H1 (cell line): ENCODE results near the gene TMEM244. TPM values are rescaled to one million over a fixed set of nuclear protein-coding genes. Genes with fewer than 3 reads are reported as not detected.

ENCODE experiments used
- CTCF ChIA-PET: fragments of 300-600 bp; sonication (Branson Sonifier 250); formaldehyde crosslinking; loops from one replicate; lab custom pipeline; 2021; ENCODE audit not compliant: partially characterized antibody; lab: Charles Lee
- POLR2A ChIA-PET: fragments of 300-600 bp; sonication (Branson Sonifier 250); formaldehyde crosslinking; loops from one replicate; lab custom pipeline; 2021; ENCODE audit warnings: inconsistent platforms; ENCODE audit not compliant: partially characterized antibody; lab: Charles Lee
- DNase-seq, 2 experiments: peaks; one replicate each; pipeline versions ENCODE4 v3.0.0 to v3.0.0-alpha.2; 2010 to 2022; ENCODE audit warnings: low spot score in 2 of 2, low read depth in 1 of 2, mixed read lengths in 1 of 2
- FAIRE-seq: peaks from 2 replicates; lab custom pipeline; 2011; peaks lifted over from hg19 to GRCh38; lab: Jason Lieb, UNC
- H2AFZ ChIP-seq: 2 replicates; pipeline ENCODE4 v1.8.1; 2012; ENCODE audit warnings: low read length, inconsistent platforms
- H2AK5ac ChIP-seq: 2 replicates; pipeline ENCODE4 v1.6.1; 2013; ENCODE audit warnings: low read depth, low read length
- H2BK120ac ChIP-seq: replicated peaks from 2 replicates; pipeline ENCODE3; 2013; ENCODE audit warnings: low read depth, low read length, inconsistent platforms
- H2BK12ac ChIP-seq: 2 replicates; pipeline ENCODE4 v1.6.1; 2013; ENCODE audit warnings: low read depth, low read length
- H2BK15ac ChIP-seq: 2 replicates; pipeline ENCODE4 v1.6.1; 2013; ENCODE audit warnings: low read length
- H2BK20ac ChIP-seq: 2 replicates; pipeline ENCODE4 v1.6.1; 2013; ENCODE audit warnings: low read length
- H2BK5ac ChIP-seq: 2 replicates; pipeline ENCODE4 v1.6.1; 2013; ENCODE audit warnings: low read depth, low read length
- H3K14ac ChIP-seq: 2 replicates; pipeline ENCODE4 v1.6.1; 2013; ENCODE audit warnings: inconsistent platforms; ENCODE audit not compliant: insufficient read length
- H3K18ac ChIP-seq: 2 replicates; pipeline ENCODE4 v1.6.1; 2013; ENCODE audit warnings: low read length; ENCODE audit errors: extremely low read depth
- H3K23ac ChIP-seq: 2 replicates; pipeline ENCODE4 v1.6.1; 2013; ENCODE audit warnings: inconsistent platforms; ENCODE audit not compliant: insufficient read length
- H3K23me2 ChIP-seq: 2 replicates; pipeline ENCODE4 v1.6.1; 2013; ENCODE audit warnings: low read depth, low read length
- H3K27ac ChIP-seq: 2 replicates; pipeline ENCODE4 v1.6.1; 2011; ENCODE audit warnings: low read depth, low read length, inconsistent platforms
- H3K27me3 ChIP-seq, 4 experiments: replicated peaks in 1 of 4; 1 replicate in 1 of 4; 2 replicates in 3 of 4; pipeline versions ENCODE4 v1.6.1 to v1.8.1; 2011 to 2013; ENCODE audit warnings: low read length in 3 of 4, mild to moderate bottlenecking in 3 of 4, inconsistent platforms in 2 of 4, mixed read lengths in 2 of 4, moderate library complexity in 1 of 4; ENCODE audit not compliant: control insufficient read depth in 3 of 4, insufficient read depth in 3 of 4; ENCODE audit errors: extremely low read depth in 1 of 4
- H3K36me3 ChIP-seq, 4 experiments: 2 replicates each; pipeline versions ENCODE4 v1.6.1 to v1.8.1; 2011 to 2013; ENCODE audit warnings: mild to moderate bottlenecking in 4 of 4, low read length in 3 of 4, moderate library complexity in 2 of 4, control low read depth in 1 of 4, inconsistent platforms in 1 of 4; ENCODE audit not compliant: insufficient read depth in 4 of 4, control insufficient read depth in 2 of 4
- H3K4ac ChIP-seq: replicated peaks from 2 replicates; pipeline ENCODE3; 2013; ENCODE audit warnings: low read length, low read depth, mixed read lengths, inconsistent platforms; ENCODE audit not compliant: insufficient read length
- H3K4me1 ChIP-seq, 4 experiments: replicated peaks in 1 of 4; 1 replicate in 1 of 4; 2 replicates in 3 of 4; pipeline versions ENCODE4 v1.6.1 to v1.8.1; 2011 to 2013; ENCODE audit warnings: low read length in 3 of 4, inconsistent platforms in 2 of 4, mixed read lengths in 1 of 4; ENCODE audit not compliant: insufficient read depth in 4 of 4, control insufficient read depth in 3 of 4
- H3K4me2 ChIP-seq, 2 experiments: 2 replicates each; pipeline versions ENCODE4 v1.6.1 to v1.8.1; 2011 to 2013; ENCODE audit warnings: low read depth in 2 of 2, low read length in 2 of 2, control low read depth in 1 of 2, inconsistent platforms in 1 of 2, mild to moderate bottlenecking in 1 of 2; ENCODE audit not compliant: insufficient read depth in 1 of 2
- H3K4me3 ChIP-seq, 4 experiments: fragments of 200-600, 300-600 bp in 1 of 4; sonication (generic), shearing (Covaris generic), sonication (Bioruptor Twin) in 1 of 4; 2 replicates each; pipeline versions ENCODE4 v1.5.1 to v1.8.1; 2011 to 2016; ENCODE audit warnings: low read length in 4 of 4, low read depth in 3 of 4, control low read depth in 2 of 4, inconsistent platforms in 2 of 4, mild to moderate bottlenecking in 2 of 4, mixed read lengths in 1 of 4, moderate library complexity in 1 of 4; ENCODE audit not compliant: insufficient read depth in 2 of 4; ENCODE audit errors: extremely low read depth in 1 of 4
- H3K56ac ChIP-seq: replicated peaks from 2 replicates; pipeline ENCODE3; 2013; ENCODE audit warnings: low read depth, mild to moderate bottlenecking, mixed read lengths, low read length, inconsistent platforms; ENCODE audit not compliant: insufficient read length
- H3K79me1 ChIP-seq: 2 replicates; pipeline ENCODE4 v1.6.1; 2013; ENCODE audit warnings: low read depth, low read length, control low read depth
- H3K79me2 ChIP-seq, 2 experiments: 2 replicates each; pipeline versions ENCODE4 v1.6.1 to v1.8.1; 2012 to 2013; ENCODE audit warnings: low read length in 2 of 2, mild to moderate bottlenecking in 2 of 2, inconsistent platforms in 1 of 2; ENCODE audit not compliant: insufficient read depth in 2 of 2, control insufficient read depth in 1 of 2
- H3K9ac ChIP-seq, 4 experiments: replicated peaks in 1 of 4; 1 replicate in 1 of 4; 2 replicates in 3 of 4; pipeline versions ENCODE4 v1.6.1 to v1.8.1; 2011 to 2013; ENCODE audit warnings: low read depth in 3 of 4, low read length in 3 of 4, control low read depth in 2 of 4, mild to moderate bottlenecking in 2 of 4, moderate library complexity in 2 of 4, inconsistent platforms in 1 of 4; ENCODE audit errors: extremely low read depth in 1 of 4
- H3K9me3 ChIP-seq, 2 experiments: 2 replicates each; pipeline versions ENCODE4 v1.6.1 to v1.8.1; 2012 to 2013; ENCODE audit warnings: mild to moderate bottlenecking in 2 of 2, moderate library complexity in 2 of 2, control low read depth in 1 of 2, inconsistent platforms in 1 of 2, low read depth in 1 of 2, low read length in 1 of 2, mixed read lengths in 1 of 2; ENCODE audit not compliant: insufficient read depth in 2 of 2
- H4K20me1 ChIP-seq, 2 experiments: replicated peaks in 1 of 2; 2 replicates each; pipeline versions ENCODE3 to v1.8.1; 2011 to 2013; ENCODE audit warnings: inconsistent platforms in 2 of 2, low read length in 2 of 2, mild to moderate bottlenecking in 1 of 2; ENCODE audit not compliant: insufficient read depth in 2 of 2, control insufficient read depth in 1 of 2
- H4K5ac ChIP-seq: 2 replicates; pipeline ENCODE4 v1.6.1; 2013; ENCODE audit warnings: low read length, low read depth, mixed read lengths, inconsistent platforms; ENCODE audit not compliant: insufficient read length
- H4K8ac ChIP-seq: 2 replicates; pipeline ENCODE4 v1.8.0; 2013; ENCODE audit warnings: mild to moderate bottlenecking, moderate library complexity, low read length, inconsistent platforms; ENCODE audit not compliant: insufficient read depth; ENCODE audit errors: extremely low read depth
- H4K91ac ChIP-seq: replicated peaks from 2 replicates; pipeline ENCODE3; 2013; ENCODE audit warnings: low read length, mixed read lengths, inconsistent platforms; ENCODE audit not compliant: insufficient read length
- BRCA1 ChIP-seq: IDR thresholded peaks from 2 replicates; pipeline ENCODE4 v1.6.1; 2012; ENCODE audit warnings: low read depth, low read length, improper control_type of control experiment
- FOSL1 ChIP-seq: IDR thresholded peaks from 2 replicates; pipeline ENCODE4 v1.6.1; 2011; ENCODE audit warnings: mild to moderate bottlenecking, low read depth, low read length, moderate library complexity; ENCODE audit not compliant: insufficient read depth
- MAX ChIP-seq: IDR thresholded peaks from 2 replicates; pipeline ENCODE4 v1.6.1; 2012; ENCODE audit warnings: inconsistent platforms
- RFX5 ChIP-seq: IDR thresholded peaks from 2 replicates; pipeline ENCODE4 v1.6.1; 2011; ENCODE audit warnings: low read depth, low read length, improper control_type of control experiment, borderline replicate concordance
- SP2 ChIP-seq: IDR thresholded peaks from 2 replicates; pipeline ENCODE4 v1.6.1; 2012; ENCODE audit warnings: mild to moderate bottlenecking, low read length, inconsistent platforms
- TAF7 ChIP-seq: optimal IDR thresholded peaks from 2 replicates; pipeline ENCODE3; 2011; ENCODE audit warnings: low read depth, mild to moderate bottlenecking, inconsistent platforms, low read length, moderate library complexity, borderline replicate concordance
- polyA plus RNA-seq, 7 experiments: library from polyadenylated mRNA; depleted of rRNA in 3 of 7; stranded (reverse) in 5 of 7; unstranded in 2 of 7; fragments of >200 nt in 5 of 7; fragments of 200-250 nt in 2 of 7; gene quantifications; 1 replicate in 5 of 7; 2 replicates in 1 of 7; 4 replicates in 1 of 7; pipeline versions ENCODE4 v1.2.1 to v1.2.3, GENCODE V29; 2011 to 2013; ENCODE audit warnings: missing spikeins in 2 of 7, mixed read lengths in 2 of 7
- total RNA-seq: library from RNA; stranded (reverse); fragmentation: NEBNext Ultra II Directional; extraction: Animal tissue kit (Norgen Biotek cat#: 25700); gene quantifications from 2 replicates; pipeline ENCODE4 v1.2.1, GENCODE V29; 2021

TMEM244 gene
- total and polyA plus RNA-seq, 2 of the 8 experiments (the other 6 are each of a cell fraction or from before 2014, with no cell fraction given), result not detected

DNA sequence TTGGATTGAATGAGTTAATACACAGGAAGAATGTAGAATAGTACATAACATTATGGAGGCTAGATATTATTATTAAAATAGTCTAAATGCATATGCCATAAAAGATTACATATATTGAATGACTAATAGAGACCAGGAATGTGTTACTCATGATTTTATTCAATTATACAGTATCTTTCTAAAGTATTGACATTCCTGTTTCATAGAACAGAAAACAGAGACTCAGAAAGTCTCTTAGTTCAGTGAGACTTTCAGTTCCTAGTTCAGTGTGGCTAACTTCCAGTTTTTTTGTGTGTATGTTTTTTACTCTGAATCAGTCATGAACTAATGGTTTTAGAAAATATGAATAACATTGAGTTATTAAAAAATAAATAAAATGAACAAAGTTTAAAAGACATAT lies 34.6 kb upstream of the TMEM244 start:
- no peaks in the 10 kb centered on the region for H3K36me3 ChIP-seq
- H2BK120ac ChIP-seq, result no peak overlapping the region
- no peak overlapping the region for H3K9ac ChIP-seq
- H3K9me3 ChIP-seq, result no peaks in the 10 kb centered on the region
- ChIA-PET CTCF (interaction anchor here (0.7 to 1.6 kb wide), 5 partner anchors 13 to 126 kb away, joined by 3 to 4 read pairs (median 3); no protein-coding TSS in a partner anchor), POLR2A (no interaction called here)
- H2BK12ac ChIP-seq, result no peak overlapping the region
- no peak overlapping the region for H2BK20ac ChIP-seq
- no peak overlapping the region for H3K56ac ChIP-seq
- H4K5ac ChIP-seq, result no peak overlapping the region
- no peak for DNase-seq
- H4K20me1 ChIP-seq, result no peaks in the 10 kb centered on the region
- H4K8ac ChIP-seq, result no peak overlapping the region
- H3K27me3 ChIP-seq, result no peaks in the 10 kb centered on the region
- no peak overlapping the region for H2AK5ac ChIP-seq
- H4K91ac ChIP-seq, result no peak overlapping the region
- no peaks in the 10 kb centered on the region for H3K4me1 ChIP-seq
- H3K4me2 ChIP-seq, result no peak overlapping the region
- H3K4ac ChIP-seq, result no peak overlapping the region
- no peak overlapping the region for H3K27ac ChIP-seq
- no peaks in the 10 kb centered on the region for H3K79me2 ChIP-seq
- H2BK5ac ChIP-seq, result no peak overlapping the region
- no peak overlapping the region for H3K23ac ChIP-seq
- H3K18ac ChIP-seq, result no peak overlapping the region
- H2BK15ac ChIP-seq, result no peak overlapping the region
- H2AFZ ChIP-seq, result no peak overlapping the region
- no peaks in the 10 kb centered on the region for H3K23me2 ChIP-seq
- no peaks in the 10 kb centered on the region for H3K79me1 ChIP-seq
- FAIRE-seq, result no peak
- H3K4me3 ChIP-seq, result no peak overlapping the region
- H3K14ac ChIP-seq, result no peak overlapping the region
- no peak for TF ChIP-seq FOSL1
- no peak for TF ChIP-seq SP2
- no peak for TF ChIP-seq MAX
- TF ChIP-seq TAF7, result no peak
- no peak for TF ChIP-seq RFX5
- no peak for TF ChIP-seq BRCA1
